ENCODE data around the gene SV2C.

DNA sequence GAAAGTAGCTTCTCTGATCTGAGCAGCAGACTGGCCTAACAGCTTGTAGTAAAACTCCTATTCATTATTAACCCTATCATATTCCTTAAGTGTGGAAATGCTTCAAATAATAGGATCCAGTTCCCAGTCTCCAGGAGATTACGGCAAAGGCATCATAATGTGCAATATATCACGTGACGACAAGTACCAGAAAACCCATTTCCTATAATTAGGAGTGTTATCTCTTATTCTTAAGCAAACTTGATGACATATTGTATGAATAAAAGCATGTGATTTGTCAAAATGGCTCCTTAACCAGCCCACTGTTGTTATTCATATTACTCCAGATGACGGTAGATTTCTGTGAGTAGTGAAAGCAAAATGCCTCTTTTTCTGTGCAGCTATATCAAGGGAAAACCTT is 2.9 kb downstream of the SV2C start:
- TF ChIP-seq, protein P1, sequence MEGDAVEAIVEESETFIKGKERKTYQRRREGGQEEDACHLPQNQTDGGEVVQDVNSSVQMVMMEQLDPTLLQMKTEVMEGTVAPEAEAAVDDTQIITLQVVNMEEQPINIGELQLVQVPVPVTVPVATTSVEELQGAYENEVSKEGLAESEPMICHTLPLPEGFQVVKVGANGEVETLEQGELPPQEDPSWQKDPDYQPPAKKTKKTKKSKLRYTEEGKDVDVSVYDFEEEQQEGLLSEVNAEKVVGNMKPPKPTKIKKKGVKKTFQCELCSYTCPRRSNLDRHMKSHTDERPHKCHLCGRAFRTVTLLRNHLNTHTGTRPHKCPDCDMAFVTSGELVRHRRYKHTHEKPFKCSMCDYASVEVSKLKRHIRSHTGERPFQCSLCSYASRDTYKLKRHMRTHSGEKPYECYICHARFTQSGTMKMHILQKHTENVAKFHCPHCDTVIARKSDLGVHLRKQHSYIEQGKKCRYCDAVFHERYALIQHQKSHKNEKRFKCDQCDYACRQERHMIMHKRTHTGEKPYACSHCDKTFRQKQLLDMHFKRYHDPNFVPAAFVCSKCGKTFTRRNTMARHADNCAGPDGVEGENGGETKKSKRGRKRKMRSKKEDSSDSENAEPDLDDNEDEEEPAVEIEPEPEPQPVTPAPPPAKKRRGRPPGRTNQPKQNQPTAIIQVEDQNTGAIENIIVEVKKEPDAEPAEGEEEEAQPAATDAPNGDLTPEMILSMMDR (IDR thresholded peaks at IDR 0.05): no peak
- TF ChIP-seq POLR2A (IDR thresholded peaks at IDR 0.05): no peak

Data from testis (tissue), 2 donors.